ENCODE results near the gene CCDC9B.

Gene CCDC9B

GRCh38 chr15:40289140-40289775, 51.5 kb downstream of the CCDC9B start:
- DNase-seq (ENCODE audit: low read depth): no peak

GRCh38 chr15:40287968-40288367, 52.8 kb downstream of the CCDC9B start:
- DNase-seq (ENCODE audit: low read depth): no peak

- DNase-seq (ENCODE audit: low read depth): no peak
Observed at GRCh38 chr15:40287505-40287904, 53.2 kb downstream of the CCDC9B start.

- DNase-seq (ENCODE audit: low read depth): no peak
Observed at GRCh38 chr15:40286794-40287193, 53.9 kb downstream of the CCDC9B start.

GRCh38 chr15:40286061-40286532, 54.6 kb downstream of the CCDC9B start:
- DNase-seq (ENCODE audit: low read depth): no peak

GRCh38 chr15:40285554-40286011, 55.2 kb downstream of the CCDC9B start:
- no peak for DNase-seq (ENCODE audit: low read depth)

- no peak for DNase-seq (ENCODE audit: low read depth)
Observed at GRCh38 chr15:40285151-40285550, 55.6 kb downstream of the CCDC9B start.

GRCh38 chr15:40283615-40284300, 57.0 kb downstream of the CCDC9B start:
- DNase-seq (ENCODE audit: low read depth): no peak

GRCh38 chr15:40282869-40283614, 57.7 kb downstream of the CCDC9B start, which contains the start of gene ANKRD63:
Gene ANKRD63, minus strand, starts transcription at chr15:40283064. Its CDS starts 478 bp downstream, at chr15:40282586.
- DNase-seq (ENCODE audit: low read depth): no peak

- DNase-seq (ENCODE audit: low read depth): no peak
Observed at GRCh38 chr15:40282147-40282868, 58.4 kb downstream of the CCDC9B start.

GRCh38 chr15:40281801-40282146, 59.0 kb downstream of the CCDC9B start:
- DNase-seq (ENCODE audit: low read depth): no peak

All from activated T-cell treated with anti-CD3 and anti-CD28 coated beads for 24 hours (primary cell).